GM03348 (cell line): ENCODE measurements around the gene AUTS2.

Experiments
- DNase-seq: peaks from one replicate; pipeline ENCODE4 v3.0.0; 2012; ENCODE audit warnings: low spot score

Gene AUTS2

GRCh38 chr7:69893906-69894305, 295.6 kb downstream of the AUTS2 start:
- DNase-seq: peak; percentile 13

GRCh38 chr7:69895446-69895845, 297.2 kb downstream of the AUTS2 start:
- DNase-seq: no peak

GRCh38 chr7:69896121-69896520, 297.8 kb downstream of the AUTS2 start:
- DNase-seq: no peak

- DNase-seq: no peak
Measured at GRCh38 chr7:69898189-69898588, 299.9 kb downstream of the AUTS2 start.

GRCh38 chr7:69903410-69903809, 305.1 kb downstream of the AUTS2 start:
- peak; percentile 9 for DNase-seq

GRCh38 chr7:69906283-69906995, 308.2 kb downstream of the AUTS2 start:
- DNase-seq: no peak

- DNase-seq: no peak
Measured at GRCh38 chr7:69907720-69908119, 309.4 kb downstream of the AUTS2 start.

GRCh38 chr7:69908454-69908853, 310.2 kb downstream of the AUTS2 start:
- no peak for DNase-seq

GRCh38 chr7:69910150-69910549, 311.9 kb downstream of the AUTS2 start:
- no peak for DNase-seq

- DNase-seq: no peak
Measured at GRCh38 chr7:69911337-69911736, 313.1 kb downstream of the AUTS2 start.

GRCh38 chr7:69912141-69912540, 313.9 kb downstream of the AUTS2 start:
- DNase-seq: no peak

GRCh38 chr7:69912846-69913245, 314.6 kb downstream of the AUTS2 start:
- DNase-seq: peak; percentile 31

GRCh38 chr7:69919426-69920111, 321.3 kb downstream of the AUTS2 start:
- DNase-seq: no peak

- no peak for DNase-seq
Measured at GRCh38 chr7:69920797-69921196, 322.5 kb downstream of the AUTS2 start.

- no peak for DNase-seq
Measured at GRCh38 chr7:69922026-69922803, 323.9 kb downstream of the AUTS2 start.

- no peak for DNase-seq
Measured at GRCh38 chr7:69927461-69927860, 329.2 kb downstream of the AUTS2 start.

- DNase-seq: no peak
Measured at GRCh38 chr7:69928621-69929020, 330.3 kb downstream of the AUTS2 start.

- DNase-seq: no peak
Measured at GRCh38 chr7:69929622-69930021, 331.3 kb downstream of the AUTS2 start.

- peak; percentile 39 for DNase-seq
Measured at GRCh38 chr7:69932034-69932628, 333.9 kb downstream of the AUTS2 start.

- no peak for DNase-seq
Measured at GRCh38 chr7:69934144-69934903, 336.0 kb downstream of the AUTS2 start.

GRCh38 chr7:69935107-69935506, 336.8 kb downstream of the AUTS2 start:
- DNase-seq: no peak

GRCh38 chr7:69937097-69937496, 338.8 kb downstream of the AUTS2 start:
- DNase-seq: no peak
